Measurements from ENCODE around the gene SRPX2.

SRPX2 gene

GRCh38 chrX:100648458-100649417 is 4.7 kb downstream of the SRPX2 start:
- H3K27ac ChIP-seq, result peak overlapping the region in 18 of 21 experiments; percentile 28 to 79 (median 54)
- no peak overlapping the region for H3K4me3 ChIP-seq

- Histone ChIP-seq H3K27ac (peak overlapping the region in 19 of 21 experiments; percentile 13 to 79 (median 57)), H3K4me3 (no peak overlapping the region)
Measured at GRCh38 chrX:100649550-100650356, 5.8 kb downstream of the SRPX2 start.

GRCh38 chrX:100650841-100651240 is 6.8 kb downstream of the SRPX2 start:
- Histone ChIP-seq H3K4me3 (no peak overlapping the region), H3K27ac (peak overlapping the region in 11 of 21 experiments; percentile 38 to 79 (median 67))

GRCh38 chrX:100652266-100652665 is 8.3 kb downstream of the SRPX2 start:
- no peak overlapping the region for H3K27ac ChIP-seq

GRCh38 chrX:100654261-100654660 is 10.3 kb downstream of the SRPX2 start:
- Histone ChIP-seq H3K27ac (no peak overlapping the region), H3K4me3 (no peak overlapping the region)

More at GRCh38 chrX:100652266-100652665, 8.3 kb downstream of the SRPX2 start:
- no peak overlapping the region for H3K4me3 ChIP-seq

GRCh38 chrX:100658941-100659381 is 15.0 kb downstream of the SRPX2 start:
- Histone ChIP-seq H3K27ac (peak overlapping the region in 3 of 21 experiments; percentile 16 to 51 (median 25)), H3K4me3 (no peak overlapping the region)

DNA sequence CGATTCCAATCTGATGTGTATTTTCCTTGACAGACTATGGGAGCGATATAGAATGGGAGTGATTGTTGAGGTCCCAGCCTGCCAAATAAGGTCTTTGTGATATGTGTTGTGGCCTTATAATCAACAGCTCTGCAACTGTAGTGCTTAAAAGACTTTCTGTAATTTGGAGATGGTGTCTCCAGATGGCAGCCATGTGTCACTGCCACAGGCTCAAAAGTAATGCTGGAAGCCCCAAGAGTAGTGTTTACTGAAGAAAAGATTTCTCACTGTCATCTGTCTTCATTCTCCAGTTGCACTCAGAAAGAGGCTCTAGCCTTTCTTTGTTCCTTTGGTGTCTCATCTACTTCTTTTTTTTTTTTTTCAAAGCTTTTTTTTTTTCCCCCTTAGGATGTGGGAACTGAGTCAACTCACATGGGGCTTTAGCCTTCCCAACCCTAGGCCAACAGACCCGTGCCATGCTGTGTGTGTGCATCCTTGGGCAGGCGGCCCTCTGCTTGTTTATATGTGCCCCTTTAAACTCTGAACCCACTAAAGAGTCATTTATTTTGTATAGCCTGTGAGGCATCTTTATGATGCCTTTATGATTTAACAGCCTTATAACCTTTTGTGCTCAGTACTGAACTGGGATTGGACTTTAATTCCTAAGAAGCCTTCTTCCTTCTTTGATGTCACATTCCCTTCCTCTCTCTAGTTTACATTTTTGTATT is 15.6 kb downstream of the SRPX2 start:
- Histone ChIP-seq H3K4me3 (no peak overlapping the region), H3K27ac (peak overlapping the region in 3 of 21 experiments; percentile 16 to 51 (median 25))

- Histone ChIP-seq H3K27ac (no peak overlapping the region), H3K4me3 (no peak overlapping the region)
Measured at GRCh38 chrX:100662170-100662569, 18.2 kb downstream of the SRPX2 start.

- Histone ChIP-seq H3K4me3 (no peak overlapping the region), H3K27ac (no peak overlapping the region)
Measured at GRCh38 chrX:100662796-100663195, 18.8 kb downstream of the SRPX2 start.

- H3K4me3 ChIP-seq, result no peak overlapping the region
- no peak overlapping the region for H3K27ac ChIP-seq
Measured at GRCh38 chrX:100663642-100664041, 19.6 kb downstream of the SRPX2 start.

- Histone ChIP-seq H3K4me3 (no peak overlapping the region), H3K27ac (no peak overlapping the region)
Measured at GRCh38 chrX:100672966-100673365, 29.0 kb downstream of the SRPX2 start.

DNA sequence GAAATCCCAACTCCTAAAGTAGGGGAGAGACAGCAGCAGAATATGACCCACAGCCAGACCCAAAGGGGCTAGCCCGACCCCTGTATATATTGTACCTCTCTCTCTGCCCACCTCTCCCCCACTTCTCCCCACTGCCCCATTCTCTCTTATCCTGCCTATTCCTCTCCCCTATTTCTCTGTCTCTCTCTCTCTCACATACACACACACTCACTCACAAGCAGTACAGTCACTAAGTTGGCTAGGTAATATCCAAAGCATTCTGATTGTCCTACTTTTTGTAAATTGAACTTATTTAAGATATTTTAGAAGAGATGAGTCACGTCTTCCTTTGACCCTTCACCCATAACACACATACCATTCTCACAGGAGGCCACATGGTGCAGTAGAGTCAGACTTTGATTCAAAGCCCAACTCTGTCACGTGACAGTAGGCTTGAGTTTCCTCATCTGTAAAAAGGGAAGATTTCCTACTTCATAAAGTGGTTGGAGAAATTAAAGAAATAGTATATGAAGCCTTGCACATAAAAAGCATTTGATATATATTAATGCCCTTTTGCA is 29.5 kb downstream of the SRPX2 start:
- no peak overlapping the region for H3K27ac ChIP-seq

DNA sequence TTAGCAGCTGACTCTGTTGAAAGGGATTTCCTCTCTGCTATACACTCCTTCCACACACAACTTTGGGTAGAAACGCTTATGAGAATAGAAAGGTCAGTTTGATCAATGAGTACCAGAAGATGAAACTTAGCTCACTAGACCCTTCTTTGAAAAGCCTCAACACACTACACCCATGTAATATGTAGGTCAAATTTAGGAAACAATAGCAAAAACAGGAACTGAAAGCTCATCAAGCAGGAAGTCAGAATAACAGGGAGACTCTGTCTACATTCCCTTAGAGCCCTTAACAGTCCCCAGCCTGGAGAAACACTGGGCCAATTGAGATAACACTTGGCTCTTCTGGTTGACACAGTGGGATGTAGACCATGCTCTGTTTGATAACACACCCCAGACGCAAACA is 30.7 kb downstream of the SRPX2 start:
- no peak overlapping the region for H3K27ac ChIP-seq

More for the DNA sequence above, 29.5 kb downstream of the SRPX2 start:
- H3K4me3 ChIP-seq, result no peak overlapping the region

DNA sequence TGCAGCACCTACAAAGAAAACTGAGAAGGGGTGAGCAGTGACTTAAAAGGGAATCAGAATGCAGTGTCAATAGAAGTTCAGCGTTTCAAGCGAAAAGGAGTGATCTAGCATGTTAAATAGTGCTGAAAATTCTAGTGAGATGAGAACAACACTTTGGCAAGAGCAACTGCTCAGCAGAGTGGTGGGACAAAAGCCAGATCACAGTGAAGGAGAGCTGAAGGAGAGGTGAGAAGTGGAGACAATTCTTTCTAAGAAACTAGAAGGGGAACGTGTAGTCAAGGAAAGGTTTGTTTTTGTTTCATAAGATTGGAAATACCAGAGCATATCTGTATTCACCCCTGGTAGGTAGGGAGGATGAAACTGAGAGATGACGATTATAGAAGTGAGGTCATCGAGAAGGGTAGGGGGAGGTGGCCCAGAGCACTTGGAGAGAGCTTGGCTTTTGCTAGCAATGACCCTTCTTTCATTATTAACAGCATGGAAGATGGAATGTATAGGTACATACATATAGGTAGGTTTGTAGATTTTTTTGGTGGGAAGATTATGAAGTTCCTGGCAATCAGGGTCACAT is 33.7 kb downstream of the SRPX2 start:
- Histone ChIP-seq H3K27ac (no peak overlapping the region), H3K4me3 (no peak overlapping the region)

More for the DNA sequence above, 30.7 kb downstream of the SRPX2 start:
- H3K4me3 ChIP-seq, result no peak overlapping the region

GRCh38 chrX:100680756-100681155 is 36.8 kb downstream of the SRPX2 start:
- no peak overlapping the region for H3K27ac ChIP-seq
- no peak overlapping the region for H3K4me3 ChIP-seq

DNA sequence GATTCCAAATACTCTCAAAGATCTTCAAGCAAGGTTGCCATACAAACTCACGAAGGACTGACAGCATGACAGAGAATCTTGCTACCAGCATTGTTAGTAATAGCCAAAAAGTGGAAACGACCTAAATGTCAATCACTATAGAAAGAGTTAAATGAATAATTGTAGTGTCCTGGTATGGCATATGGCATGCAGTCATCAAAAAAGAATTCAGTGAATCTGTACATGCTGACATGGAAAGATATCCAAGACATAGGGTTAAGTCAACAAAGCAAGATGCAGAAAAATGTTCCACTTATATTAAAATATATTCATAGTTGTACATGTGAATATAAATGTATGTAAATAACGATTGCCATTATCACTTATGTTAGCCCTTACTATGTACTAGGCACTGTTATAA is 37.6 kb downstream of the SRPX2 start:
- H3K27ac ChIP-seq, result no peak overlapping the region
- H3K4me3 ChIP-seq, result no peak overlapping the region

GRCh38 chrX:100682939-100683338 is 38.9 kb downstream of the SRPX2 start:
- H3K27ac ChIP-seq, result no peak overlapping the region

DNA sequence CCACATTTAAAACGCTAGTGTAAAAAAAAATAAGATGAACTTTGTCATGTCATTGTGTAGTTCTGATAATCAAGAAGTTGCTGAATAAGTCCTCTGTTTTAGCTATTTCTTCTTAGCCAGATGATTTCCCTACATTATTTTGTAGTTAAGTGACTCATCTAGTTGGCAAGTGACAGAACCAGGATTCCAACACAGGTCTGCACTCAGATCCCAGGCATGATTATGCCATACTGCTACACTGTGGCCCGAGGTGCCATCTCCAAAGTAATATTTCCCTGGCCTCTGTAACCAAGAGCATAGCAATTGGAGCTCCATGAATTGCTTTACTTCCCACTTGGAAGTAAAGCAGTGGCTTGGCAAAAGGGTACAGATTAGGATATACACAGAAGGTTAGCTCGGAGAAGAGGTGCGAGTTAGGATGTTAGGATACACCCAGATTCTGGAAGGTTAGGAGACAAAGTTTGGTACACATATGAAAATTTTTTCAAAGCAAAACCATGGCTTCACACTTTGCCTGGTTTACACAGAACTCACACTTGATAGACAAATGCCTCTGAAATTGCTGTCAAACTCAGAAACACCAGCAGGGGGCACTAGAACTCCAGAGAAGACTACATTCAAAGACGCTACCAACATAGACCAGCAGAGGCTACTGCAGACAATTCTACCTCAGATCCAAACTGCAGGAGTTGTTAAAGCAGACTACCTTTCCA is 41.4 kb downstream of the SRPX2 start:
- Histone ChIP-seq H3K4me3 (no peak overlapping the region), H3K27ac (no peak overlapping the region)

More at GRCh38 chrX:100682939-100683338, 38.9 kb downstream of the SRPX2 start:
- H3K4me3 ChIP-seq, result no peak overlapping the region

GRCh38 chrX:100685997-100686305 is 42.0 kb downstream of the SRPX2 start:
- Histone ChIP-seq H3K4me3 (no peak overlapping the region), H3K27ac (no peak overlapping the region)
